Kidney epithelial cell (primary cell): ENCODE measurements around the gene TENT5C. TPM values are rescaled to one million over a fixed set of nuclear protein-coding genes. Genes with fewer than 3 reads are reported as not detected.

Experiments
- DNase-seq: peaks from one replicate; pipeline ENCODE4 v3.0.0-alpha.2; 2010; ENCODE audit warnings: low read depth
- H3K27me3 ChIP-seq: 2 replicates; pipeline ENCODE4 v1.6.0; 2011; ENCODE audit warnings: low read length; ENCODE audit not compliant: control insufficient read depth, insufficient read depth
- H3K36me3 ChIP-seq: 2 replicates; pipeline ENCODE4 v1.5.1; 2011; ENCODE audit warnings: low read length; ENCODE audit not compliant: control insufficient read depth, insufficient read depth
- H3K4me3 ChIP-seq: 2 replicates; pipeline ENCODE4 v1.5.1; 2011; ENCODE audit warnings: low read depth, mild to moderate bottlenecking, control low read depth, low read length
- total RNA-seq: library from RNA; depleted of rRNA; stranded (reverse); fragments of >200 nt; gene quantifications from 2 replicates; pipeline ENCODE4 v1.2.3, GENCODE V29; 2015
- TF ChIP-seq, protein P1 (sequence below): IDR thresholded peaks from 2 replicates; pipeline ENCODE4 v1.5.1; 2011; ENCODE audit warnings: mild to moderate bottlenecking, moderate library complexity, low read length, control low read depth, inconsistent platforms; ENCODE audit not compliant: insufficient read depth, poor library complexity, severe bottlenecking

TENT5C gene
- total RNA-seq, 1 donor from 2014 or later = 0.13 TPM

DNA sequence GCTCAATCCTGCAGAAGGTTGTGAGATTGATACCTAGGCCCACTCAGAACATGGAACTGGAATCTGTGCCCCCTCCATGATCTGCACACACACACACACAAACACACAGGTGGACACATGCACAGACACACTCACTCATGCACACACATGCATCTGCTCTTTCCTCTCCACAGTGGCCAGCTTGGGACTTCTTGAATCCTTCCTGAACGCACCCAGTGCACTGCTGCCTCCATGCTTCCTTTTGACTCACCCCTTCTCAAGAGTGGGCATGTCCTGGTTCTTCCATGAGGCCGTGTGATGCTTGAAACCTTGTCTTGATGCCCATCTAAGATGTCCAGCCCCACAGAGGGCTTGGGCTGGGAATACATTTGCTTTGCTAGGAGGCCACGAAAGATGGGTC lies 25.4 kb upstream of the TENT5C start:
- DNase-seq = no peak
- no peaks in the 10 kb centered on the region for H3K27me3 ChIP-seq
- no peak overlapping the region for H3K4me3 ChIP-seq
- TF ChIP-seq, protein P1, sequence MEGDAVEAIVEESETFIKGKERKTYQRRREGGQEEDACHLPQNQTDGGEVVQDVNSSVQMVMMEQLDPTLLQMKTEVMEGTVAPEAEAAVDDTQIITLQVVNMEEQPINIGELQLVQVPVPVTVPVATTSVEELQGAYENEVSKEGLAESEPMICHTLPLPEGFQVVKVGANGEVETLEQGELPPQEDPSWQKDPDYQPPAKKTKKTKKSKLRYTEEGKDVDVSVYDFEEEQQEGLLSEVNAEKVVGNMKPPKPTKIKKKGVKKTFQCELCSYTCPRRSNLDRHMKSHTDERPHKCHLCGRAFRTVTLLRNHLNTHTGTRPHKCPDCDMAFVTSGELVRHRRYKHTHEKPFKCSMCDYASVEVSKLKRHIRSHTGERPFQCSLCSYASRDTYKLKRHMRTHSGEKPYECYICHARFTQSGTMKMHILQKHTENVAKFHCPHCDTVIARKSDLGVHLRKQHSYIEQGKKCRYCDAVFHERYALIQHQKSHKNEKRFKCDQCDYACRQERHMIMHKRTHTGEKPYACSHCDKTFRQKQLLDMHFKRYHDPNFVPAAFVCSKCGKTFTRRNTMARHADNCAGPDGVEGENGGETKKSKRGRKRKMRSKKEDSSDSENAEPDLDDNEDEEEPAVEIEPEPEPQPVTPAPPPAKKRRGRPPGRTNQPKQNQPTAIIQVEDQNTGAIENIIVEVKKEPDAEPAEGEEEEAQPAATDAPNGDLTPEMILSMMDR = no peak
- H3K36me3 ChIP-seq = no peaks in the 10 kb centered on the region

DNA sequence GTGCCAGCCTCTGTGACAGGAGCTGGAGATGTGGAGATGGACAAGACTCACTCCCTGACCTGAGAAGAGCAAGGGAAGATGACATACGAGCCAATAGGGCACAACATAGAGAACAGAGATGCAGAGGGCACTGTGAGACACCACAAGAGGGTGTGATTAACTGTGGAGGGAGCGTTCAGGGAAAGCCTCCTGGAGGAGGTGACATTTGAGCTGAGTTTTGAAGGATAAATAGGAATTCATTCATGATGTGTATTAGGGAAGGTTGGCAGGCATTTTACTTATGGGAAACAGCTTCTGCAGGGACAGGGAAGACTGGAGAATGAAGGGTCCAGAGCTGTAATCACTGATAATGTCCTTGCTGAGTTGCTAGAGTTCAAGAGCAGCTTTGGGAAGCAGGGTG lies 25.0 kb upstream of the TENT5C start:
- Histone ChIP-seq H3K36me3 (no peaks in the 10 kb centered on the region), H3K27me3 (no peaks in the 10 kb centered on the region), H3K4me3 (no peak overlapping the region)
- DNase-seq = no peak
- TF ChIP-seq, protein P1 = no peak

DNA sequence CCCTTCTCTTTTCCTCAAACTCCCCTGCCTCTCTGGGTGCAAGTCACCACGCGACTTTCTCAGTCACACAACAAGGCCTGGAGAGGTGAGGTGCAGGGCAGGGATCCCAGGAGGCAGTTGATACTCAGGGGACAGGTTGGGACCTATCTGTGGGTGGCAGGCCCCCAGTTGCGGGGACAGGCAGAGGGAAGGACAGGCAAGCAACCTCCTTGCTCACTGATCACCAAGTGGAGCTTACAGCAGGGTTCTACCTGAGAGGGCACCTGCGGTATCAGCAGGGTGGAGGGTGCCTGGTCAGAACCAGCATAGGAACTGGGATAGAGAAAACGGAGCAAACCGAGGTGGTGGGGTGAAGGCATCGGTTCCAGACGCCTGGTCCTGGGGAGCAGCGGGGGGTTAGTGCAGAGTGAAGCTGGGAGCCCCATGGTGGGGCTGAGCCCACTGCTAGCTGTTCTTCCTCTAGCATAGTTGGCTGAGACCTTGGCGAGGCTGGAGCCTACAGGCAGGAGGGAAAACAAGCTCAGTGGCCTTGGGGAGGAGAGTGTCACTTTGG lies 24.4 kb upstream of the TENT5C start:
- H3K27me3 ChIP-seq = no peaks in the 10 kb centered on the region
- H3K36me3 ChIP-seq = no peaks in the 10 kb centered on the region
- DNase-seq = no peak
- no peak overlapping the region for H3K4me3 ChIP-seq
- TF ChIP-seq, protein P1 = no peak

DNA sequence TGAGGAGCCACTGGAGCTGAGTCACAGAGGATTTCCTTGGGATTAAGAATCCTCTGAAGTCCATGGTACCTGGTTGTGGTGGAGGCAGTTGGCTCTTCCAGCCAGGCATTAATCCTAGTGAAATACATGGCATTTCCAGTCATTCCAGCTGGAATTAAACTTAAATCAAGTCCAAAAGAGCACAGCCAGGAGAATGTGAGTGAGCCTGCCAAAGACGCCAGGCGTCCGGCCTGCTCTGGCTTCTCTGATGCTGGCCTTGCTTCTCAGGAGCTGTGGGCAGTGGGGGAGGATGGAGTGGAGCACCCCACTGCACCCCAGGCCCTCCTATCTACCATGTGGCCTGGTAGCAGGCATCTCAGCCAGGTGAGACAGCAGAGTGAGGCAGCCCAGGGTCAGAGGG lies 23.4 kb upstream of the TENT5C start:
- TF ChIP-seq, protein P1 = no peak
- H3K4me3 ChIP-seq = no peak overlapping the region
- no peaks in the 10 kb centered on the region for H3K36me3 ChIP-seq
- no peaks in the 10 kb centered on the region for H3K27me3 ChIP-seq
- no peak for DNase-seq

DNA sequence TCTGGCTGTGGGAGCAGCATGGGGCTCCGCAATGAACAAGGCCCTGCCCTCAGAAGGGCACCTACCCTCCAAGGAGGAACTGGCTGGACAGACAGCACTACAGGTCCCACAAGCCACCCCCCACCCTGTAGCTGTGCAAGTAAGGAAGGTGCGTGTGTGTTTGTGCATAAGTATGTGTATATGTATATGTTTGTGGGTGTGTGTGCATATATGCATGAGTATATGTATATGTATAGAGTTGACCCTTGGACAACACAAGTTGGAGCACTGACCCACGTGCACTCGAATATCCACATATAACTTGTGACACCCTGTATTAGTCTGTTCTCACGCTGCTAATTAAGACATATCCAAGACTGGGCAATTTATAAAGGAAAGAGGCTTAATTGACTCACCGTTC lies 22.6 kb upstream of the TENT5C start:
- H3K36me3 ChIP-seq = no peaks in the 10 kb centered on the region
- TF ChIP-seq, protein P1 = no peak
- no peak for DNase-seq
- no peak overlapping the region for H3K4me3 ChIP-seq
- no peaks in the 10 kb centered on the region for H3K27me3 ChIP-seq

DNA sequence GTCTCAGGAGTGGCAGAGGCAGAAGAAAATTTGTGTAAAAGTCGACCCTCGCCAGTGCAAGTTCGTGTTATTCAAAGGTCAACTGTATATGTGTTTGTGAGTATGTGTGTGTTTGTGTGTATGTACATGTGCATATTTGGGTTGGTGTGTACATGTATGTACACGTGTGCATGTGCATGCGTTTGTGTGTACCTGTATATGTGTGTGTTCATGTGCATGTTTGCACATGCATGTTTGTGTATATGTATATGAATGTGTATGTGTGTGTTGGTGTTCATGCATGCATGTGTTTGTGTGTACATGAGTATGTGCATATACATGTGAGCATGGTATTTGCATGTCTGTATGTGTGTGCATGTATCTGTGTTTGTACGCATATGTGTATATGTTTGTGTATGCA lies 21.7 kb upstream of the TENT5C start:
- no peak overlapping the region for H3K4me3 ChIP-seq
- TF ChIP-seq, protein P1 = no peak
- H3K36me3 ChIP-seq = no peaks in the 10 kb centered on the region
- DNase-seq = no peak
- no peaks in the 10 kb centered on the region for H3K27me3 ChIP-seq
